ENCODE results near the gene OR7C2. TPM values are rescaled to one million over a fixed set of nuclear protein-coding genes. Genes with fewer than 3 reads are reported as not detected.
"Not testable (repeated sequence)": the region's sequence is repeated elsewhere in the genome, so short reads cannot be mapped to it uniquely, and the experiment has no call there.

The OR7C2 gene
- total RNA-seq, 4 donors from 2014 or later, result not detected

GRCh38 chr19:14933506-14933905, 7.8 kb upstream of the OR7C2 start:
- DNase-seq, result no peak
- Histone ChIP-seq H3K9me3 (no peaks in the 10 kb centered on the region), H3K27ac (no peak overlapping the region), H3K4me1 (no peaks in the 10 kb centered on the region), H3K36me3 (no peaks in the 10 kb centered on the region), H3K4me3 (no peak overlapping the region), H3K27me3 (peaks cover 8% of the 10 kb centered on the region)
- 50 to 63% methylated on average over 1 of the region's 1 CpG for WGBS, 2 donors (ENCODE audit: low coverage in 1 of 2)
- TF ChIP-seq, protein P1, sequence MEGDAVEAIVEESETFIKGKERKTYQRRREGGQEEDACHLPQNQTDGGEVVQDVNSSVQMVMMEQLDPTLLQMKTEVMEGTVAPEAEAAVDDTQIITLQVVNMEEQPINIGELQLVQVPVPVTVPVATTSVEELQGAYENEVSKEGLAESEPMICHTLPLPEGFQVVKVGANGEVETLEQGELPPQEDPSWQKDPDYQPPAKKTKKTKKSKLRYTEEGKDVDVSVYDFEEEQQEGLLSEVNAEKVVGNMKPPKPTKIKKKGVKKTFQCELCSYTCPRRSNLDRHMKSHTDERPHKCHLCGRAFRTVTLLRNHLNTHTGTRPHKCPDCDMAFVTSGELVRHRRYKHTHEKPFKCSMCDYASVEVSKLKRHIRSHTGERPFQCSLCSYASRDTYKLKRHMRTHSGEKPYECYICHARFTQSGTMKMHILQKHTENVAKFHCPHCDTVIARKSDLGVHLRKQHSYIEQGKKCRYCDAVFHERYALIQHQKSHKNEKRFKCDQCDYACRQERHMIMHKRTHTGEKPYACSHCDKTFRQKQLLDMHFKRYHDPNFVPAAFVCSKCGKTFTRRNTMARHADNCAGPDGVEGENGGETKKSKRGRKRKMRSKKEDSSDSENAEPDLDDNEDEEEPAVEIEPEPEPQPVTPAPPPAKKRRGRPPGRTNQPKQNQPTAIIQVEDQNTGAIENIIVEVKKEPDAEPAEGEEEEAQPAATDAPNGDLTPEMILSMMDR (IDR thresholded peaks at IDR 0.05), result no peak
- no peak for TF ChIP-seq POLR2A (IDR thresholded peaks at IDR 0.05)
- no peak for TF ChIP-seq EP300 (IDR thresholded peaks at IDR 0.05; ENCODE audit: low read depth)
- no peak for TF ChIP-seq POLR2AphosphoS5 (IDR thresholded peaks at IDR 0.05)
- in situ Hi-C loops (cut with MboI; ENCODE audit: low pct_ligation_motif_present in 1 of 4, low pct_unique_long_range_greater_than_20kb in 1 of 4, low sequenced_read_pairs in 3 of 4) (no loop called here), intact Hi-C loops (cut with DNase I; ENCODE audit: low total_unique reads) (no loop called here)

GRCh38 chr19:14940266-14940665, 1.0 kb upstream of the OR7C2 start:
- Histone ChIP-seq H3K36me3 (no peaks in the 10 kb centered on the region), H3K27ac (no peak overlapping the region), H3K9me3 (no peaks in the 10 kb centered on the region), H3K4me3 (no peak overlapping the region), H3K4me1 (no peaks in the 10 kb centered on the region), H3K27me3 (no peaks in the 10 kb centered on the region)
- 80 to 100% methylated on average over 2 to 6 of the region's 6 CpGs for WGBS, 2 donors (ENCODE audit: low coverage in 1 of 2)
- no peak for TF ChIP-seq POLR2AphosphoS5 (IDR thresholded peaks at IDR 0.05)
- no peak for TF ChIP-seq EP300 (IDR thresholded peaks at IDR 0.05; ENCODE audit: low read depth)
- no peak for TF ChIP-seq POLR2A (IDR thresholded peaks at IDR 0.05)
- TF ChIP-seq, protein P1 (IDR thresholded peaks at IDR 0.05), result no peak
- no peak for DNase-seq
- in situ Hi-C loops (cut with MboI; ENCODE audit: low pct_ligation_motif_present in 1 of 4, low pct_unique_long_range_greater_than_20kb in 1 of 4, low sequenced_read_pairs in 3 of 4) (no loop called here), intact Hi-C loops (cut with DNase I; ENCODE audit: low total_unique reads) (no loop called here)

DNA sequence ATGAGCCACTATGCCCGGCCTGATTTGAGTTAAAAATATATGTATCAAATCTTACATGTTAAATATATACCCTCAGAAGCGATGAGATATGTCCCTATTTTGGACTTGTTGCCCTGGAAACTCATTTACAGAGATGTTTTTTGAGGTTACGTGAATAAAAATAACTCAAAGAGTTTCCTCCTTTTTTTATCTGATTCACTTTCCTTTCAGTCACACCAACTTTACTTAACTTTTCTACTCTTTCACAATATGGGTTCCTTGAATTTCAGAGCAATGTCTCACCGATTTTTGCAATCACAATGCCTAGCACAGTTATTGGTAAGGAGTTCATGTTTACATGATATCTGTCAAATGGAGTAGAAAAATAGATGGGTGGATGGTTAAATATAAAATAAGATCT, 2.3 kb downstream of the OR7C2 start:
- 59% methylated on average over 3 to 4 of the region's 4 CpGs for WGBS, 2 donors (ENCODE audit: low coverage in 1 of 2)
- H3K9me3 ChIP-seq, result no peaks in the 10 kb centered on the region
- no peaks in the 10 kb centered on the region for H3K36me3 ChIP-seq
- H3K4me3 ChIP-seq, result no peak overlapping the region
- no peaks in the 10 kb centered on the region for H3K27me3 ChIP-seq
- in situ Hi-C loops (cut with MboI; ENCODE audit: low pct_ligation_motif_present in 1 of 4, low pct_unique_long_range_greater_than_20kb in 1 of 4, low sequenced_read_pairs in 3 of 4), result no loop called here
- TF ChIP-seq, protein P1 (IDR thresholded peaks at IDR 0.05), result no peak
- TF ChIP-seq EP300 (IDR thresholded peaks at IDR 0.05; ENCODE audit: low read depth) (no peak), POLR2AphosphoS5 (IDR thresholded peaks at IDR 0.05) (no peak), POLR2A (IDR thresholded peaks at IDR 0.05) (no peak)
- DNase-seq, result no peak
- no peaks in the 10 kb centered on the region for H3K4me1 ChIP-seq
- intact Hi-C loops (cut with DNase I; ENCODE audit: low total_unique reads), result no loop called here
- no peak overlapping the region for H3K27ac ChIP-seq

- Histone ChIP-seq H3K27me3 (no peaks in the 10 kb centered on the region), H3K4me1 (no peaks in the 10 kb centered on the region), H3K27ac (no peak overlapping the region), H3K9me3 (no peaks in the 10 kb centered on the region), H3K4me3 (no peak overlapping the region), H3K36me3 (no peaks in the 10 kb centered on the region)
- in situ Hi-C loops (cut with MboI; ENCODE audit: low pct_ligation_motif_present in 1 of 4, low pct_unique_long_range_greater_than_20kb in 1 of 4, low sequenced_read_pairs in 3 of 4) (no loop called here), intact Hi-C loops (cut with DNase I; ENCODE audit: low total_unique reads) (no loop called here)
- WGBS, 2 donors (ENCODE audit: low coverage in 1 of 2), result 63 to 93% methylated on average over 1 of the region's 1 CpG
- no peak for DNase-seq
- TF ChIP-seq EP300 (IDR thresholded peaks at IDR 0.05; ENCODE audit: low read depth) (no peak), POLR2AphosphoS5 (IDR thresholded peaks at IDR 0.05) (no peak), POLR2A (IDR thresholded peaks at IDR 0.05) (no peak)
- TF ChIP-seq, protein P1 (IDR thresholded peaks at IDR 0.05), result no peak
Measured at GRCh38 chr19:14944456-14944855, 3.2 kb downstream of the OR7C2 start.

GRCh38 chr19:14949413-14949812, 8.1 kb downstream of the OR7C2 start:
- H3K9me3 ChIP-seq; H3K36me3 ChIP-seq; in situ Hi-C loops (cut with MboI; ENCODE audit: low pct_ligation_motif_present in 1 of 4, low pct_unique_long_range_greater_than_20kb in 1 of 4, low sequenced_read_pairs in 3 of 4); H3K27me3 ChIP-seq; intact Hi-C loops (cut with DNase I; ENCODE audit: low total_unique reads); DNase-seq; H3K4me1 ChIP-seq; H3K4me3 ChIP-seq; H3K27ac ChIP-seq: not testable (repeated sequence)
- 85 to 90% methylated on average over 9 to 10 of the region's 10 CpGs for WGBS, 2 donors (ENCODE audit: low coverage in 1 of 2)

All from transverse colon (tissue), 4 donors.